GM12865 (cell line): ENCODE measurements around the gene NFATC1.
"Not testable (repeated sequence)": the region's sequence is repeated elsewhere in the genome, so short reads cannot be mapped to it uniquely, and the experiment has no call there.

Experiments
- DNase-seq: peaks from one replicate; pipeline ENCODE4 v3.0.0; 2010; ENCODE audit warnings: low read depth
- H3K4me3 ChIP-seq: 2 replicates; pipeline ENCODE4 v1.5.1; 2011; ENCODE audit warnings: mild to moderate bottlenecking, low read depth, low read length, control low read depth
- TF ChIP-seq, protein P1 (sequence below): IDR thresholded peaks from 2 replicates; pipeline ENCODE4 v1.5.1; 2011; ENCODE audit warnings: low read length, control low read depth, low read depth, inconsistent platforms; ENCODE audit not compliant: insufficient read depth; ENCODE audit errors: missing control alignments

The NFATC1 gene

DNA sequence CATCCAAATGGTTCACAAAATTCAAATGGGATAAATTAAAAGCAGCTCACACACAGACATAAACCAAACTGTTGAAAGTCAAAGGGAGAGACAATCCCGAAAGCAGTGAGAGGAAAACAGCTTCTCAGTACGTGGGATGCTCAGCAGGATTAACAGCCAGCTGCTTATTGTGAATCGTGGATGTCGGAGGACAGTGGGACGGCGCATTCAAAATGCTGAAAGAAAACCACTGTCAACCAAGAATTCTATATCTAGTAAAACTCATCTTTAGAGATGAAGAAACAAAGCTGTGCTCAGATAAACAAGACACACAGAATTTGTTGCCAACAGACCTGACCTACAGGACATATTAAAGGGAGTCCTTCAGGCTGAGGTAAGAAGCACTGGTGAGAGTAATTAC lies 102.9 kb downstream of the NFATC1 start:
- DNase-seq, result no peak
- no peak overlapping the region for H3K4me3 ChIP-seq
- TF ChIP-seq, protein P1, sequence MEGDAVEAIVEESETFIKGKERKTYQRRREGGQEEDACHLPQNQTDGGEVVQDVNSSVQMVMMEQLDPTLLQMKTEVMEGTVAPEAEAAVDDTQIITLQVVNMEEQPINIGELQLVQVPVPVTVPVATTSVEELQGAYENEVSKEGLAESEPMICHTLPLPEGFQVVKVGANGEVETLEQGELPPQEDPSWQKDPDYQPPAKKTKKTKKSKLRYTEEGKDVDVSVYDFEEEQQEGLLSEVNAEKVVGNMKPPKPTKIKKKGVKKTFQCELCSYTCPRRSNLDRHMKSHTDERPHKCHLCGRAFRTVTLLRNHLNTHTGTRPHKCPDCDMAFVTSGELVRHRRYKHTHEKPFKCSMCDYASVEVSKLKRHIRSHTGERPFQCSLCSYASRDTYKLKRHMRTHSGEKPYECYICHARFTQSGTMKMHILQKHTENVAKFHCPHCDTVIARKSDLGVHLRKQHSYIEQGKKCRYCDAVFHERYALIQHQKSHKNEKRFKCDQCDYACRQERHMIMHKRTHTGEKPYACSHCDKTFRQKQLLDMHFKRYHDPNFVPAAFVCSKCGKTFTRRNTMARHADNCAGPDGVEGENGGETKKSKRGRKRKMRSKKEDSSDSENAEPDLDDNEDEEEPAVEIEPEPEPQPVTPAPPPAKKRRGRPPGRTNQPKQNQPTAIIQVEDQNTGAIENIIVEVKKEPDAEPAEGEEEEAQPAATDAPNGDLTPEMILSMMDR, result no peak

DNA sequence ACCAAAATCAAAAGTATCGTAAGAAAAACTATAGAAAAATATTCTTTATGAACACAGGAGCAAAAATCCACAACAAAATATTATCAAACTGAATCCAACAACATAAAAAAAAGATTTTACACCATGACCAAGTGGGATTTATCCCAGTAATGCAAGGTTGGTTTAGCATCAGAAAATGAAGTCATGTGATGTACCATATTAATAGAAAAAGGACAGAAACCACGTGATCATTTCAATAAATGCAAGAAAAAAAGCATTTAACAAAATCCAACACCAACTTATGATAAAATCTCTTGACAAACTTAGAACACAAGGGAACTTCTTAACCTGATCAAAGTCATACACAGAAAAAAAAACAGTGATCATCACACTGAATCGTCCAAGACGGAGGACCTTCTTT lies 105.3 kb downstream of the NFATC1 start:
- no peak for DNase-seq
- no peak overlapping the region for H3K4me3 ChIP-seq
- TF ChIP-seq, protein P1, result no peak

DNA sequence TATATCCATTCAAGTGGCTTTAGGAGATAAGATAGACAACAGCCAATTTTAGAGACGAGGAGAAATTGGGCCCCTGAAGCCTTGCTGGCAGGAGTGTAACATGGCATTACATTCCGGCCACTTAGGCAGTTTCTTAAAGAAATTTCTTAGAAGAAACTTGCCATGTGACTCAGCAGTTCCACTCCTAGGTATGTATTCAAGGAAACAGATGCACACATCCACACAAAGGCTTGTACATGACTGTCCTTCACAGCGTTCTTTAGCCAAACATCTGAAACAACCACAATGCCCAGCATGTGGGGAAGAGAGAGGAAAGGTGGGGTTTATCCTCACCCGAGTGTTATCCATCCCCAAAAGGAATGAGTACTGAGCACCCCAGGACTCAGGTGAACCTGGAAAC lies 107.1 kb downstream of the NFATC1 start:
- no peak for DNase-seq
- TF ChIP-seq, protein P1, result no peak
- H3K4me3 ChIP-seq, result no peak overlapping the region

DNA sequence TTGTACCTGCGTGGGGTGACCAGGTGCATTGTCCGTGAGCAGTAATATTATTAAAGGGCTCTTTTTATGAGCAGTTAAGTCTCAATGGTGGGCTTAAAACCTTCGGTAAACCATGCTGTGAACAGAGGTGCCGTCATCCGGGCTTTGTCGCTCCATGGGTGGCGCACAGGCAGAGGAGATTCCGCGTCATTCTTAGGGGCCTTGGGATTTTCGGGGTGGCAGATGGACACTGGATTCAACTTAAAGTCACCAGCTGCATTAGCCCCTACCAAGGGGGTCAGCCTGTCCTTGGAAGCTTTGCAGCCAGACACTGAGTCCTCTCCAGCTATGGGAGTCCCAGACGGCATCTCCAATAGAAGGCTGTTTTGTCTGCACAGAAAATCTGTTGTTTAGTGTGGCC lies 107.7 kb downstream of the NFATC1 start:
- TF ChIP-seq, protein P1, result no peak
- H3K4me3 ChIP-seq, result no peak overlapping the region
- DNase-seq, result no peak

DNA sequence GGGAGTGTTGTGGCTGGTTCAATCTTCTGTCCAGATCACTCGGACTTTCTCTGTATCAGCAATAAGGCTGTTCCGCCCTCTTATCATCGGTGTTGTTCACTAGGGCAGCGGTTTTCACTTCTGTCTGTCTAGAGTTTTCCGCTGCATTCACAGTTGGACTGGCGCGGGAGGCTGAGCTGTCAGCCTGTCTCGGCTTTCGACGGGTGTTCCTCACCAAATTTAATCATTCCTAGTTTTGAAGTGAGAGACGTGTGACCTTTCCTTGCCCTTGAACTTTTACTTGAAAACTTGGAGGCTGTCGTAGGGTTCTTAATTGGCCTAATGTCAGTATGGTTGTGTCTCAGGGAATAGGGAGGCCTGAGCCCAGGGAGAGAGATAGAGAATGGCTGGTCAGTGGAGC lies 108.3 kb downstream of the NFATC1 start:
- DNase-seq, result no peak
- no peak overlapping the region for H3K4me3 ChIP-seq
- TF ChIP-seq, protein P1, result no peak

DNA sequence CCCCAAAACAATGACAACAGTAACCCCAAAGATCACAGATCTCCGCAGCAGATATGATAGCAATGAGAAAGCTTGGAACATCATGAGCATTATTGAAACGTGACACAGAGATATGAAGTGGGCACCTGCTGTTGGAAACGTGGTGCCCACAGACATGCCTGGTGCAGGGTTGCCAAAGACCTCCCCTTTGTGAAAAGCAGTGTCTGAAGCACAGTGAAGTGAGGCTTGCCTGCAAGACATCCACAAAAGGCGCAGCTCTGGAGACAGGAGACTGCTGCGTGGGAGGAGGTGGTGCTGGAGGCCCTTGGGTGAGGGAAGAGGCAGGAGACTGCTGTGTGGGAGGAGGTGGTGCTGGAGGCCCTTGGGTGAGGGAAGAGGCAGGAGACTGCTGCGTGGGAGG lies 108.8 kb downstream of the NFATC1 start:
- not testable (repeated sequence) for DNase-seq, H3K4me3 ChIP-seq

DNA sequence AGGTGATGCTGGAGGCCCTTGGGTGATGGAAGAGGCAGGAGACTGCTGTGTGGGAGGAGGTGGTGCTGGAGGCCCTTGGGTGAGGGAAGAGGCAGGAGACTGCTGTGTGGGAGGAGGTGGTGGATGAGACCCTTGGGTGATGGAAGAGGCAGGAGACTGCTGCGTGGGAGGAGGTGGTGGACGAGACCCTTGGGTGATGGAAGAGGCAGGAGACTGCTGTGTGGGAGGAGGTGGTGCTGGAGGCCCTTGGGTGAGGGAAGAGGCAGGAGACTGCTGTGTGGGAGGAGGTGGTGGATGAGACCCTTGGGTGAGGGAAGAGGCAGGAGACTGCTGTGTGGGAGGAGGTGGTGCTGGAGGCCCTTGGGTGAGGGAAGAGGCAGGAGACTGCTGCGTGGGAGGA lies 109.7 kb downstream of the NFATC1 start:
- H3K4me3 ChIP-seq, DNase-seq: not testable (repeated sequence)

DNA sequence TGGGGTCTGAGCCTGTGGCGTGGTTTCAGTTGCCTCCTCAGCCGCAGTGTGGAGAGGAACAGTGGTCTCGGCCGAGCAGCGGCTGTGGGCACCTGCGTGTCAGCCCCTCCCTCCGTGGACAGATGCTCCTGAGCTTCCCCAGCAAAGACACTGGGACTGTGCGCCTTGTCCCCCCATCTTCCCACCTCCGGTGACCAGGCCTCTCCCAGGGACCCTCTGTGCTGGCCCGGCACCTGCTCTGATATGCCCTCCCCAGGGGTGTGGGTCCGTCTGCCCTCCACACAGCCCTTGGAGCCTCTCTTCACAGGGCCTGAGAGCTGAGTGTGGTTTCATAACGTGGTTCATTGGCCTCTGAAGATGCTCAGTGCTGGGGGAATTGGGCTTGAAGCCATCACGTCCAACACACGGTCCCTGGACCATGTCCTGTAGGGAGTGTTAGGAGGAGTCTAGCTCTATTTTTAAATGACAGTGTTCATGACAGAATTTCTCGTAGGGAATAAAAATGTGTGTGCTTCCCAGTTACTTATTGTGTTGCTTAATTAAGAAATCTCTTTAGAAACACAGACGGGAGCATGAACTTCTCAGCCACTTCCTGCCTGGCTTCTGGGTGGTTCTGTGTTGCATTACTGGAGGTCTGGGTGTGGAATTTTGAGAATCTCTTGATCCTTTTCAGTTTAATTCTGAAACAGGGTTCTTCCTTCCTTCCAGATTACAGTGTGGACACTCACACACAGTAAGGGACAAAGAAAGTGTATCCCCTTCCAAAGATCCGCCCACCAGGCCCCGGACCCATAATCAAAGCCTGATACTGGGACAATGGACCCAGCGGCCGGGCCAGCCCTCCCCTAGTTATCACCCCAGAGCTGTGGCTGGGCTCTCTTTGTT lies 110.7 kb downstream of the NFATC1 start:
- DNase-seq, result no peak
- TF ChIP-seq, protein P1, result no peak
- no peak overlapping the region for H3K4me3 ChIP-seq
